ENCODE measurements around the gene DDX56.

Gene DDX56

DNA sequence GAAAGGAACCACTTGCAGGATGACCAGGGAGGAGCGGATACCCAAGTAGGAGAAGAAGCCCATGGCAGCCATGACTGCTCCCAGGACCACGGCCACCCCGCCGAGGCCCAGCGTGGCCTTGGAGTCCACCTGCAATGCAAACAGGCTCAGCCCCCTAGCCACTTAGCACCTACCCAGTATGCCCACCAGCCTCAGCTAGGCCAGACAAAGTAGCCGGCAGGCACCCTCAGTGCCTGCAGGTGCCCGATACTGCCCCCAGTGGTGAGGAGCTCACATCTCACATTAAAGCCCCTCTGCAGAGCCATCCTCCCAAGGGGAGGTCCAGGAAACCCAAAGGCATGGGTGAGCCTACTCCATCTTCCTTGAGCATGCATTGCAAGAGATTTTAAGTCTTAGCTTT is 39.2 kb downstream of the DDX56 start:
- DNase-seq (ENCODE audit: low spot score): peak; percentile 60

GRCh38 chr7:44534087-44534486 is 39.6 kb downstream of the DDX56 start:
- no peak for DNase-seq (ENCODE audit: low spot score)

GRCh38 chr7:44533301-44534055 is 40.2 kb downstream of the DDX56 start:
- DNase-seq (ENCODE audit: low spot score): no peak

DNA sequence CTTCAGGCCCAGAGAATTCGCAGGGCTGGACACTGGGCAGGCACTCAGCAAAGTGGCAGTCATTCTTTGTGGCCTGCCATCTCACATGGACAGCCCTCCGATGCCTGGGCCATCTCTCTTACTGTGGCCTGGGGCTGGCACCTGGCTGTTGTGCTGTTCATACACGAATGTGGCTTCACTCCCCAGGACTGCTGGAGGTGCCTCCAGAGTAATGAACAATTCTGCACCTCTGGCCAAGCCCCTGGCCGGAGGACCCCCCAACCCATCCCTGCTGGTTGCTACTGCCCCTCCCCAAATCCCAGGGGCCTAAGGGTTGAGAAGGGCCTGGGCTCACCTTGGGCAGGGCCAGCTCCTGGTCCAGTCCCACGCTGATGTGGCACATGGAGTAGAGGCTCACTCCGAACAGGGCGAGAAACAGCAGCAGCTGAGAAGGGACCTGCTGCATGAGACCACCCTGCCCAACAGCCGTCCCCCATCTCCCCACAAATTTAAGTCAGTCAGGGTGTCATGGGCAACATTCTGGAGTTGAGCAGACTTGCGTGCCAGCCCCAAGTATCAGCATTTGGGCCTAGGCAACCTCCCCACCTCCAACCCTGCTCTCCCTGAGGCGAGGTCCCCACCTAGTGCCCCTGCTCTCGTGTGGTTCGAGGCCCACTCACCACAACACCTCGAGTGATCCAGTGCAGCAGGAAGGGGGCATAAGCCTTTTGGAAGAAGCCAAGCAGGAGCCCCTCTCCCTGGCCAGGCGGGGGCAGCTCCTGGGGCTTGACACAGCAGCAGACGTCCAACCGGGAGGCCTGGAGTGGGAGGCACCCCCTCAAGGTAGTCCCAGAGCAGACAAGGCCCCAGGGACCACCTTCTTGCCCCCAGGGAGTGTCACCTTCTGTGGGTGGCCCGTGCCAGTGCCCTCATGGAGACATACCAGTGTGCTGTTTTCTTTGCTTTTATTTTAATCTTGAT is 42.0 kb downstream of the DDX56 start:
- no peak for DNase-seq (ENCODE audit: low spot score)

GRCh38 chr7:44530990-44531389 is 42.7 kb downstream of the DDX56 start:
- DNase-seq (ENCODE audit: low spot score): peak; percentile 46

- no peak for DNase-seq (ENCODE audit: low spot score)
Measured at GRCh38 chr7:44524811-44525388, 48.8 kb downstream of the DDX56 start.

- DNase-seq (ENCODE audit: low spot score): no peak
Measured at GRCh38 chr7:44522315-44522714, 51.4 kb downstream of the DDX56 start.

- DNase-seq (ENCODE audit: low spot score): no peak
Measured at GRCh38 chr7:44521347-44522095, 52.2 kb downstream of the DDX56 start.

- DNase-seq (ENCODE audit: low spot score): no peak
Measured at GRCh38 chr7:44520574-44520973, 53.1 kb downstream of the DDX56 start.

GRCh38 chr7:44519546-44519945 is 54.2 kb downstream of the DDX56 start:
- DNase-seq (ENCODE audit: low spot score): no peak

DNA sequence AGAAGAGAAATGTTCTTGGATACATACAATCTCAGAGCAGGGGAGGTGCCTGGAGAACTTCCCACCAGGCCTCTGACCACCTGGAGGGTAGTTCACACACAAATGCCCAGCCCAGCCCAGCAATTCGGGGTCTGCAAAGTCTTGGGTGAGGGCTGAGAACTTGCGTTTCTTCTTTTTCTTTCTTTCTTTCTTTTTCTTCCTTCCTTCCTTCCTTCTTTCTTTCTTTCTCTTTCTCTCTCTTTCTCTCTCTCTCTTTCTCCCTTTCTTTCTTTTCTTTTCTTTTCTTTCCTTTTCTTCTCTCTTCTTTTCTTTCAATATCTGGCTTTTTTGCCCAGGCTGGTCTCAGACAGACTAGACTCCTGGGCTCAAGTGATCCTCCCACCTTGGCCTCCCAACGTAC is 54.9 kb downstream of the DDX56 start:
- DNase-seq (ENCODE audit: low spot score): no peak

DNA sequence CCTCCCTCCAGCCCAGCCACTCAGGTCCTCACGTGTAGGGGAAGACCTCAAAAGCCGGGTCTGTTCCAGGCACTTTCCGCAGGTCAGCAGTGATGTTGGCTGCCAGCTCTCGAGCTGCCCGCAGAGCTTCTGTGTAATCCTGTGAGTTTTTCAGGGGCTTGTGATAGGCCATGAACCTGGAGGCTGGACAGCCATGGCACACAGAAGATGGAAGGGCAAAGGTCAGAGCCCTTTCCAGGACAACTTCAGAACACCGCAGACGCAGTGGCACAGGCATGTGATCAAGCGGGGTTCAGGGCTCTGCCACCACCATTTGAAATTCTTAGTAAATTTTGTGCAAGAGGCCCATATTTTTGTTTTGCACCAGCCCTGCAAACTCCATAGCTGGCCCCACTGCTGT is 56.5 kb downstream of the DDX56 start:
- no peak for DNase-seq (ENCODE audit: low spot score)

All from SW480 (cell line).